Measurements from ENCODE around the gene GRM4. TPM values are rescaled to one million over a fixed set of nuclear protein-coding genes. Genes with fewer than 3 reads are reported as not detected.

Gene GRM4
- total RNA-seq, 1 experiment from 2014 or later = not detected

GRCh38 chr6:34146801-34147592, 1.1 kb upstream of the GRM4 start:
- Histone ChIP-seq H4K20me1 (ENCODE audit: low read length) (no peaks in the 10 kb centered on the region), H2AFZ (ENCODE audit: low read length) (no peak overlapping the region), H3F3A (ENCODE audit: low read length, unreplicated experiment) (no peaks in the 10 kb centered on the region), H3K4me1 (ENCODE audit: insufficient read depth, low read length) (no peaks in the 10 kb centered on the region), H3K27me3 (ENCODE audit: low read length) (peaks cover 50% of the 10 kb centered on the region), H3K9ac (ENCODE audit: low read length) (no peak overlapping the region), H3K4me2 (ENCODE audit: low read length) (no peak overlapping the region), H3K36me3 (ENCODE audit: low read depth, low read length) (no peaks in the 10 kb centered on the region), H3K9me2 (replicated peaks; ENCODE audit: low read length) (no peaks in the 10 kb centered on the region), H3K27ac (ENCODE audit: low read length) (no peak overlapping the region), H3K9me3 (ENCODE audit: low read length) (no peaks in the 10 kb centered on the region), H3K79me2 (ENCODE audit: low read length) (no peaks in the 10 kb centered on the region), H3K4me3 (ENCODE audit: low read length) (no peak overlapping the region)
- ChIA-PET POLR2A (ENCODE audit: unreplicated experiment) (no interaction called here), CTCF (interaction anchor here (0.6 kb wide), 1 partner anchor 10 kb away, joined by 4 read pairs; no protein-coding TSS in a partner anchor)
- no peak for ATAC-seq
- DNase-seq = peak; percentile 41
- BruUV-seq (replicated peaks) = no TSS peak
- intact Hi-C loops (cut with micrococcal nuclease) = no loop called here
- TF ChIP-seq EZH2phosphoT487 (IDR thresholded peaks at IDR 0.05; ENCODE audit: borderline replicate concordance, low read length) (no peak), EZH2 (IDR thresholded peaks at IDR 0.05; ENCODE audit: low read length, unreplicated experiment) (no peak), CTCF (conservative IDR thresholded peaks at IDR 0.05; ENCODE audit: low read depth, low read length) (no peak)

- no peaks in the 10 kb centered on the region for H3F3A ChIP-seq (ENCODE audit: low read length, unreplicated experiment)
- peak overlapping the region; percentile 30; the same call in 1 of the 2 replicates for H2AFZ ChIP-seq (ENCODE audit: low read length)
- intact Hi-C loops (cut with micrococcal nuclease) = no loop called here
- TF ChIP-seq EZH2phosphoT487 (IDR thresholded peaks at IDR 0.05; ENCODE audit: borderline replicate concordance, low read length) = no peak
- TF ChIP-seq EZH2 (IDR thresholded peaks at IDR 0.05; ENCODE audit: low read length, unreplicated experiment) = peak; percentile 71
- no peak for TF ChIP-seq CTCF (conservative IDR thresholded peaks at IDR 0.05; ENCODE audit: low read depth, low read length)
- H3K79me2 ChIP-seq (ENCODE audit: low read length) = no peaks in the 10 kb centered on the region
- peaks cover 36% of the 10 kb centered on the region for H3K27me3 ChIP-seq (ENCODE audit: low read length)
- ChIA-PET CTCF (interaction anchor here (0.6 kb wide), 1 partner anchor 611 kb away, joined by 3 read pairs; no protein-coding TSS in a partner anchor), POLR2A (ENCODE audit: unreplicated experiment) (no interaction called here)
- no peaks in the 10 kb centered on the region for H3K9me3 ChIP-seq (ENCODE audit: low read length)
- peak overlapping the region; percentile 37; the same call in 1 of the 2 replicates for H3K4me3 ChIP-seq (ENCODE audit: low read length)
- H3K9ac ChIP-seq (ENCODE audit: low read length) = no peak overlapping the region
- no peaks in the 10 kb centered on the region for H3K36me3 ChIP-seq (ENCODE audit: low read depth, low read length)
- no TSS peak for BruUV-seq (replicated peaks)
- no peaks in the 10 kb centered on the region for H3K9me2 ChIP-seq (replicated peaks; ENCODE audit: low read length)
- H3K27ac ChIP-seq (ENCODE audit: low read length) = no peak overlapping the region
- ATAC-seq (peak; percentile 62), DNase-seq (peak; percentile 18)
- no peaks in the 10 kb centered on the region for H4K20me1 ChIP-seq (ENCODE audit: low read length)
- peak overlapping the region; percentile 73 for H3K4me2 ChIP-seq (ENCODE audit: low read length)
- no peaks in the 10 kb centered on the region for H3K4me1 ChIP-seq (ENCODE audit: insufficient read depth, low read length)
These were observed 496 bp downstream of the GRM4 start for GRCh38 chr6:34145161-34146020.
